ENCODE results near the gene ANTXR1.

- no peak for TF ChIP-seq EP300 (IDR thresholded peaks at IDR 0.05; ENCODE audit: low read depth)
- TF ChIP-seq CTCF (IDR thresholded peaks at IDR 0.05) = no peak
- no peak for TF ChIP-seq POLR2AphosphoS5 (IDR thresholded peaks at IDR 0.05)
Measured at GRCh38 chr2:69032336-69032735, 19.4 kb downstream of the ANTXR1 start.
